Stimulated activated memory B cell treated with anti-CD40 and anti-IgM and Interleukin-4, amounts not matched to agents 10 μg/mL and 1 μg/mL and 100 μg/mL, for 72 hours (primary cell): Measurements from ENCODE around the gene REXO1.
"Not testable (repeated sequence)": the region's sequence is repeated elsewhere in the genome, so short reads cannot be mapped to it uniquely, and the experiment has no call there.

ENCODE experiments used
- ATAC-seq: fragments of 150-1000 bp; cut with Tn5 transposase; 2 replicates; pipeline ENCODE4 v1.10.0; 2021
- H3K27ac Mint-ChIP-seq: one replicate; pipeline ENCODE4 v1.8.0; 2022; ENCODE audit warnings: mild to moderate bottlenecking, mixed read lengths
- H3K27me3 Mint-ChIP-seq: one replicate; pipeline ENCODE4 v1.8.0; 2022; ENCODE audit warnings: mixed read lengths
- H3K36me3 Mint-ChIP-seq: one replicate; pipeline ENCODE4 v1.8.0; 2022; ENCODE audit warnings: mixed read lengths
- H3K4me1 Mint-ChIP-seq: one replicate; pipeline ENCODE4 v1.8.0; 2022; ENCODE audit warnings: mixed read lengths
- H3K4me3 Mint-ChIP-seq: one replicate; pipeline ENCODE4 v1.8.0; 2022; ENCODE audit warnings: mild to moderate bottlenecking, moderate library complexity, mixed read lengths
- H3K9me3 Mint-ChIP-seq: one replicate; pipeline ENCODE4 v1.8.0; 2022; ENCODE audit warnings: mixed read lengths

Gene REXO1, protein sequence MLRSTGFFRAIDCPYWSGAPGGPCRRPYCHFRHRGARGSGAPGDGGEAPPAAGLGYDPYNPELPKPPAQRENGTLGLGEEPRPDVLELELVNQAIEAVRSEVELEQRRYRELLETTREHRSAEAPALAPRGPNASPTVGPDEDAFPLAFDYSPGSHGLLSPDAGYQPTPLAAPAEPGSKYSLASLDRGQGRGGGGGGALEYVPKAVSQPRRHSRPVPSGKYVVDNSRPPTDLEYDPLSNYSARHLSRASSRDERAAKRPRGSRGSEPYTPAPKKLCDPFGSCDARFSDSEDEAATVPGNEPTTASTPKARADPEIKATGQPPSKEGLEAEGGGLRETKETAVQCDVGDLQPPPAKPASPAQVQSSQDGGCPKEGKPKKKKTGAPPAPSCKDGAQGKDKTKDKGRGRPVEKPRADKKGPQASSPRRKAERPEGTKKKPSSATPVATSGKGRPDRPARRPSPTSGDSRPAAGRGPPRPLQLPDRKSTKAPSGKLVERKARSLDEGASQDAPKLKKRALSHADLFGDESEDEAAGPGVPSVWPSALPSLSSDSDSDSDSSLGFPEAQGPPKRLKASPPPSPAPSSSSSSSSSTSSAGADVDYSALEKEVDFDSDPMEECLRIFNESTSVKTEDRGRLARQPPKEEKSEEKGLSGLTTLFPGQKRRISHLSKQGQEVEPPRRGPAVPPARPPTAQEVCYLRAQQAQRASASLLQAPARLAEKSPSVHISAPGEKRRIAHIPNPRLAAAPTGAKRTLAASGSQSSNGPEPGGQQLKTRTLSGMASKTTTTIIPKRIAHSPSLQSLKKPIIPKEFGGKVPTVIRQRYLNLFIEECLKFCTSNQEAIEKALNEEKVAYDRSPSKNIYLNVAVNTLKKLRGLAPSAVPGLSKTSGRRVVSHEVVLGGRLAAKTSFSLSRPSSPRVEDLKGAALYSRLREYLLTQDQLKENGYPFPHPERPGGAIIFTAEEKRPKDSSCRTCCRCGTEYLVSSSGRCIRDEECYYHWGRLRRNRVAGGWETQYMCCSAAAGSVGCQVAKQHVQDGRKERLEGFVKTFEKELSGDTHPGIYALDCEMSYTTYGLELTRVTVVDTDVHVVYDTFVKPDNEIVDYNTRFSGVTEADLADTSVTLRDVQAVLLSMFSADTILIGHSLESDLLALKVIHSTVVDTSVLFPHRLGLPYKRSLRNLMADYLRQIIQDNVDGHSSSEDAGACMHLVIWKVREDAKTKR

DNA sequence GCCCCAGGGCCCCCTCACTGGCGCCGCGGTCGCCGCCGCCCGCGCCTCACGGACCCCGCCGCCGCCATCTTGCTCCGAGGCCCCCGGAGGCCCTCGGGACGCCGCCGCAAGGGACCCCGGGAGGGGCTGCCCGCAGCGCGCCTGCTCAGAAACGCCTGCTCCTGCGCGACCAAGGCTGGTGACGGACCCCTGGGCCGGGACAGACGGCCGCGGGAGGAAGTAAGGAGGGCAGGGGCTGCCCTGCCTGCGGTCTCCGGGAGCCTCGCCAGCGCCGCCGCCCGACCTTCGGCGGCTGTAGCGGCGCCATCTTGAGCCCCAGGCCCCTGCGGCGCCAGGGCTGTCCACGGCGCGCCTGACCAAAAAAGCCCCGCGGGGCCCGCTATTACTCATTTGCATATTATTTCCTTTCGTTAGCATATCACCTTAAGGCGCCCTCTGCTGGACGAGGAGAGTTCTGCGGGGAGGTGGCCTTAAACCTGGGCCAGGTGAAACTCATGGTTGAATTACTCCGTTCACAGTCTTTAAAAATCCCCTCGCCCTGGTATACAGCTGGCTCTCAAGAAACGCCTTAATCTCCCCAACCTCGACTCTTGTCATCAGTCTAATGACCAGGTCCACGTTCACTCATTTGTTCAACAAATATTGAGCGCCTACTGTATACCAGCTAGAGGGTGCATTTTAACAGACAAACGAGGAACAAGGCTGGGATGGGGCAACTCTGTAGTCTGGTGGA, at the start of gene REXO1:
Gene REXO1 (minus strand): TSS at position 85 of the 733 bp plus-strand sequence. CDS start 125 bp downstream, outside the sequence.
- Mint-ChIP-seq H3K9me3 (no peaks in the 10 kb centered on the region), H3K27ac (peak within 1 kb of the TSS; percentile 93), H3K27me3 (no peaks in the 10 kb centered on the region), H3K36me3 (peaks cover 21% of the 10 kb centered on the region), H3K4me1 (peaks cover 73% of the 10 kb centered on the region), H3K4me3 (peak within 1 kb of the TSS; percentile 93)
- peak; percentile 87 for ATAC-seq

DNA sequence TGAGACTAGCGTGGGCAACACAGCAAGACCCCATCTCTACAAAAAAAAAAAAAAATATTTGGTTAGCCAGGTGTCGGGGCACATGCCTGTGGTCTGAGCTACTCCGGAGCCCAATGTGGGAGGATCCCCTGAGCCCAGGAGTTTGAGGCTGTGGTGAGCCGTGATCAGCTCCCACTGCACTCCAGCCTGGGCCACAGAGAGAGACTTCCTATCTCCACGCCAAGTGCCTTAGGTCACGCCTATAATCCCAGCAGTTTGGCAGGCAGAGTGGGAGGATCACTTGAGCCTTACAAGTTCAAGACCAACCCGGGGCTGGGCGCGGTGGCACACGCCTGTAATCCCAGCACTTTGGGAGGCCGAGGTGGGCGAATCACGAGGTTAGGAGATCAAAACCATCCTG, 48.2 kb upstream of the REXO1 start:
- Mint-ChIP-seq H3K4me1 (peaks cover 32% of the 10 kb centered on the region), H3K4me3 (peak overlapping the region; percentile 89)

DNA sequence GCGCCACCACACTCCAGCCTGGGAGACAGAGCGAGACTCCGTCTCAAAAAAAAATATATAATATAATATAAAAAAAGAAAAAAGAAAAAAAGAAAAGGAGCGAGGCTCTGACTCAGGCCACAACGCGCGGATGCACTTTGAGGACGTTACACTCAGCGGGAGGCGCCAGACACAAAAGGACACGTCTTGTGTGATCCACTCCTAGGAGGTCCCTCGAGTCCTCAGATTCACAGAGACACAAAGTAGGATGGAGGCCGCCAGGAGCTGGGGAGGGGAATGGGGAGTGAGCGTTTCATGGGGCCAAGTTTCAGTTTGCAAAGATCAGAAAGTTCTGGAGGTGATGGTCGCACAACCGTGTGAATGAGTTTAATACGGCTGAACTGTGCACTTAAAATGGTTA, 45.5 kb upstream of the REXO1 start:
- no peaks in the 10 kb centered on the region for H3K9me3 Mint-ChIP-seq
- H3K27me3 Mint-ChIP-seq, result no peaks in the 10 kb centered on the region
- no peaks in the 10 kb centered on the region for H3K36me3 Mint-ChIP-seq
- no peak overlapping the region for H3K4me3 Mint-ChIP-seq
- peak overlapping the region; percentile 55 for H3K27ac Mint-ChIP-seq
- H3K4me1 Mint-ChIP-seq, result peaks cover 29% of the 10 kb centered on the region
- no peak for ATAC-seq

More for the DNA sequence above, 48.2 kb upstream of the REXO1 start:
- Mint-ChIP-seq H3K27ac (peak overlapping the region; percentile 97), H3K9me3 (no peaks in the 10 kb centered on the region), H3K27me3 (no peaks in the 10 kb centered on the region), H3K36me3 (no peaks in the 10 kb centered on the region)
- ATAC-seq, result no peak

DNA sequence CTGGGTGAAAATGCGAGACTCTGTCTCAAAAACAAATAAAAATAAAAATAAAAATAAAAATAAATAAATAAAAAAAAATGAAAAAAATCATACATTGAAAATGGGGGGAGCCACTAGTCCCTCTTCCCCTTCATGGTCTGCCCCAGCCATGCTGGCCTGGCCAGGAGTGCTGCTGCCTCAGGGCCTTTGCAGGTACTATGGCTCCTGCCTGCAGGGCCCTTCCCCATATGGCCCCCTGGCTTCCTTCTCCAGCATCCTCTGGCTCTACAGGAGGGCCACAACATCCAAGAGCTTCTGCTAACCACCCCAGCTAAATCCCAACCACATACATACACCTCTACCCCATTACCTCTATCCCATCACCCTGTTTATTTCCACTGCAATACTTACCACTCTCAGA, 41.6 kb upstream of the REXO1 start:
- Mint-ChIP-seq H3K9me3 (no peaks in the 10 kb centered on the region), H3K36me3 (no peaks in the 10 kb centered on the region), H3K27ac (no peak overlapping the region), H3K27me3 (no peaks in the 10 kb centered on the region), H3K4me3 (no peak overlapping the region), H3K4me1 (peaks cover 18% of the 10 kb centered on the region)
- ATAC-seq, result no peak

DNA sequence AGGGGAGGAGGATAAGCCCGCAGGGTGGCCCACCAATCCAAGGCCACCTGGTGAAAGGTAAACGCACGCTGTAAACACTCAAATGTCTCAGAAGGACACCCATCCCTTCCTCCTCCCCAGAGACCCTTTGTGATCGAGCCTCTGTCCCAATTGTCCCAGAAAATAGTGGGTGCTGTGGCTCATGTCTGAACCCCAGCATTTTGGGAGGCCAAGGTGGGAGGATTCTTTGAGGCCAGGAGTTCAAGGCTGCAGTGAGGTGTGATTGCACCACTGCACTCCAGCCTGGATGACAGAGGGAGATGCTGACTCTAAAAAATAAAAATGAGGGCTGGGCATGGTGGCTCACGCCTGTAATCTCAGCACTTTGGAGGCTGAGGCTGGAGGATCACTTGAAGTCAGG, 40.1 kb upstream of the REXO1 start:
- Mint-ChIP-seq H3K27me3 (no peaks in the 10 kb centered on the region), H3K4me1 (peaks cover 25% of the 10 kb centered on the region), H3K36me3 (peaks cover 5% of the 10 kb centered on the region), H3K4me3 (no peak overlapping the region), H3K9me3 (no peaks in the 10 kb centered on the region), H3K27ac (peak overlapping the region; percentile 19)
- no peak for ATAC-seq

DNA sequence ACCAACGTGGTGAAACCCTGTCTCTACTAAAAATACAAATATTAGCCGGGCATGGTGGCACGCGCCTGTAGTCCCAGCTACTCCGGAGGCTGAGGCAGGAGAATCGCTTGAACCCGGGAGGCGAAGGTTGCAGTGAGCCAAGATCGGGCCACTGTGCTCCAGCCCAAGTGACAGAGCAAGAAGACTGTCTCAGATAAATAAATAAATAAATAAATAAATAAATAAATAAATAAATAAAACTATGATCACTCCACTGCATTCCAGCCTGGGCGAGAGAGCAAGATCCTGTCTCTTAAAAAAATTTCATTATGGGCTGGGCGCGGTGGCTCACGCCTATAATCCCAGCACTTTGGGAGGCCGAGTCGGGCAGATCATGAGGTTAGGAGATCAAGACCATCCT, 38.1 kb upstream of the REXO1 start:
- not testable (repeated sequence) for H3K4me3 Mint-ChIP-seq, H3K9me3 Mint-ChIP-seq, H3K27me3 Mint-ChIP-seq, H3K36me3 Mint-ChIP-seq, H3K27ac Mint-ChIP-seq, ATAC-seq
- peaks cover 39% of the 10 kb centered on the region for H3K4me1 Mint-ChIP-seq

DNA sequence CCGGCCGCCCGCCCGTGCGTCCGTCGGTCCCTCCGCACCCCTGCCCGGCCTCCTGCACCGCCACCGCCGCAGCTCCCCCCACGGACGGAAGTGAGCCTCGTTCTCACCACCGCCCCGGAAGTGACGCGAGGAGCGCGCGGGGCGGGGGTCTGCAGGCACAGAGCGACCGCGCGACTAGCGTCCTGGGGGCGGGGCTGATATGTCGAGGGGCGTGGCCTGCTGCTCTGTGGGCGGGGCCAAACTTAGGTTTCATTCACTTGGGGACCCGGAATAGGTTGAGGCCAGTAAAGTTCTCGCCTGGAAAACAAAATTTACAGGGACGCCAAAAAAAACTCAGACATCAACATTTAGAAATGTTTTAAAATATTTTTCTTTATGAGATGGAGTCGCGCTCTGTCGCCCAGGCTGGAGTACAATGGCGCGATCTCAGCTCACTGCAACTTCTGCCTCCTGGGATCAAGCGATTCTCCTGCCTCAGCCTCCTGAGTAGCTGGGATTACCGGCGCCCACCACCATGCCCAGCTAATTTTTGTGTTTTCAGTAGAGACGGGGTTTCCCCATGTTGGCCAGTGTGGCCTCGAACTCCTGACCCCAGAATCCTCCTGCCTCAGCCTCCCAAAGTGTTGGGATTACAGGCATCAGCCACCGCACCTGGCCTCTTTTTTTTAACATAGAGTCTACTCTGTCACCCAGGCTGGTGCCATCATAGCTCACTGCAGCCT, 37.3 kb upstream of the REXO1 start, which contains the start of gene ABHD17A:
Gene ABHD17A (minus strand): TSS at position 99 of the 722 bp plus-strand sequence. CDS start 3,930 bp downstream, outside the sequence.
- H3K27me3 Mint-ChIP-seq, H3K9me3 Mint-ChIP-seq, H3K36me3 Mint-ChIP-seq: not testable (repeated sequence)
- peak; percentile 94 for ATAC-seq
- Mint-ChIP-seq H3K4me3 (peak within 1 kb of the TSS; percentile 100), H3K27ac (peak within 1 kb of the TSS; percentile 91), H3K4me1 (peaks cover 43% of the 10 kb centered on the region)

DNA sequence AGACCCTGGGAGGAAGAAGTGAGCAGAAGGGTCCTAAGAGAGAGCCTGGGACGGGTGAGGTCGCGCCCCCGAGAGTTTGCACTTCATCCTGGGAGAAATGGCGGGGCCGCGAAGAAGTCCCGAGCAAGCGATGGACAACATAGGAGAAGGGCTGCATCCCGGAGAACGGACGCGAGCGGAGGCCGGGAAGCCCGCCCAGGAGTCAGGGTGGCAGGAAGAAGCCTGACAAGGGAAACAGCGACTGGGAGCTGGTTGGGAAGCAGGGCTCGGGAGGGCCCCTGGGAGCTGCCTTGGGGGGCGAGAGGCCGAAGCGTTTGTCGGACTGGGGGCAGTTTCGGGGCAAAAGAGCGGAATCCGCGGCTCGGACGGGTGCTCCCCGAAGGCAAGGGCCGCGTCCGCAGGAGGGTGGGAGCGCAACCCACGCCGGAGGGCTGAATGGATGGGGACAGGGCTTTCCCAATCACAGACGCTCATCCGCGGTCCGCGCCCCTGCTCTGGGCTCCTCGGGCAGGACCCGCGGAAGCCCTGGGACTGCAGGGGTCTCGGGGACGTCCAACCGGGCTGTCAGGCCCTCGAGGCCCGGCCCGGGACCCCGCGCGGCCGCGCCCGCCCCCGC, 36.5 kb upstream of the REXO1 start:
- peak; percentile 9 for ATAC-seq
- H3K4me3 Mint-ChIP-seq, result peak overlapping the region; percentile 100
- peaks cover 45% of the 10 kb centered on the region for H3K4me1 Mint-ChIP-seq

DNA sequence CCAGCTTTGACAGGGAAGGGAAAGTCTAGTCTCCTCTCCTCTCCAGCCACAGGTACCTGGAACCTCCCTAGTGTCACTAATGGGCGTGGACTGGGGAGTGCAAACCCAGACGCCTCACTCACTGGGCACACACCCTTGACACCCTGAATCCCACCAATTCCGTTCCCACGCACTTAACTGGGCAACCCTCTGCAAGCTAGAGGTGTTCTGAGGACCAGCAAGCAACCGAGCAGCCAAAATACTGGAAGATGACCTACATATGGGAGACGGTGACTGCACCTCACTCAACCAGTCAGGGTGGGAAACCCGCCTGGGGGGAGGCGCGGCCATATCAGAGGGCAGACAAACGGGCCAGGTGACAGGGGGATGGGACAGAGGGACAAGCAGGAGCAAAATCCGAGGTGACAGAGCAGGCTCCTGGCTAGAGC, 36.0 kb upstream of the REXO1 start:
- H3K4me1 Mint-ChIP-seq, result peaks cover 45% of the 10 kb centered on the region
- no peaks in the 10 kb centered on the region for H3K27me3 Mint-ChIP-seq
- no peaks in the 10 kb centered on the region for H3K9me3 Mint-ChIP-seq
- H3K27ac Mint-ChIP-seq, result peak overlapping the region; percentile 91
- peak overlapping the region; percentile 100 for H3K4me3 Mint-ChIP-seq
- ATAC-seq, result no peak
- H3K36me3 Mint-ChIP-seq, result peaks cover 5% of the 10 kb centered on the region

More for the DNA sequence above, 36.5 kb upstream of the REXO1 start:
- H3K9me3 Mint-ChIP-seq, result no peaks in the 10 kb centered on the region
- peak overlapping the region; percentile 91 for H3K27ac Mint-ChIP-seq
- H3K27me3 Mint-ChIP-seq, result no peaks in the 10 kb centered on the region
- peaks cover 5% of the 10 kb centered on the region for H3K36me3 Mint-ChIP-seq

DNA sequence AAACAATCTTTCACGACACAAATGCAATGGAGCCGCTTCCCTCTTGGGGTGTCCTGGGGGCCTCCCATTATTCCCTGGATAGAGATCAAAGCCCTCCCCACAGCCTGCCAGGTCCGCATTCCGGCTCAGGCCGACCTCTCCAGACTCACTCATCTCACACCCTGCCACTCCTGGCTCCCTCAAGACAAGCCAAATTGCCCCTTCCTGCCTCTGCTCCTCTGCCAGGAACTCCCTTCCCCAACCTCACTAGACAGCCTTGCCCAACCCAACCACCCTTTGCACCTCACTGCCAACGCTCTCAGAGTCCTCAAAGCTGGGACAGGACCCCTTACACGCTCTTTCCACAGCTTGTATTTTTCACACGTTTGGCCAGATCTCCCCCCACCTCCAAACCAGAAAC, 35.5 kb upstream of the REXO1 start:
- Mint-ChIP-seq H3K4me1 (peaks cover 45% of the 10 kb centered on the region), H3K9me3 (no peaks in the 10 kb centered on the region), H3K36me3 (peaks cover 5% of the 10 kb centered on the region), H3K27me3 (no peaks in the 10 kb centered on the region), H3K27ac (peak overlapping the region; percentile 91), H3K4me3 (peak overlapping the region; percentile 100)
- no peak for ATAC-seq

DNA sequence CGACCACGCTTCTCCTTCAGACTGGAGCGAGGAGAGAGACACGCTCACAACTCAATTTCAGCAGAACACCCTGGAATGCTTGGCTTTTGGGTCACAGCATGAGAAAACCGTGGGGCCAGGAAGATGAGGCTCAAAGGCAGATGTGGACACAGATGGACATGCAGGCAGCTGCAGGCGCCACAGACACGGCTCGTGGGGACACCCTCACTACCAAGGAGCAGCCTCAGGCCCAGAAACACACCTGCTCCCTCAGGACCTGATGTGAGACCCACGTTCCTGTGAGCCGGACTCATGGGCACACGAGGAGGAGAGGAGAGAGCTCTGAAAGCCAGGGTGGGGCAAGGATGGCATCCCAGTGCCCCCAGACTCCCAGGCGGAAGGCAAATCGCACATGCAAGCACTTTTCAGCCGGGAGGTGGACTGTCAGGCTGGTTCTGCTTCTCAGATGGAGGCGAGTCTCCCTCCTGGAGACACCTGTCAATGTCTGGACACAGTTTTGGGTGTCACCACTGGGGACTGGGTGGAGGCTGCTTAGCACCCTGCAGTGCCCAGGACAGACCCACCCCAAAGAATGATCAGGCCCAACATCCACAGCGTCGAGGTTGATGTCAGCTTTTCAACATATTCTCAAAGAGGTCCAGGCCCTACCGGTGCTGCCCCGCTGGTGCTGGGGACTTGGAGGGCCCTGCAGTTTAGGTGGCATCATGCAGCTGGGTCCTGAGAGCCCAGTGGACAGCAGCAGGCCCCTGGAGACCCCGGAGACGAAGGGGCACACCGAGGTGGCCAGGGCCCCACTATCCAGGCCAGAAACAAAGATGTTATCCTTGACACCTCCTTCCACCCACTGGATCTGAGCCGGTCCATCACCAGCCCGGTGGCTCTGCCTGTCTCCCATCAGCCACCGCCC, 34.8 kb upstream of the REXO1 start:
- ATAC-seq, result no peak
- H3K36me3 Mint-ChIP-seq, result peaks cover 10% of the 10 kb centered on the region
- H3K4me1 Mint-ChIP-seq, result peaks cover 49% of the 10 kb centered on the region
- H3K27ac Mint-ChIP-seq, result peak overlapping the region; percentile 91
- H3K4me3 Mint-ChIP-seq, result peak overlapping the region; percentile 100
- no peaks in the 10 kb centered on the region for H3K27me3 Mint-ChIP-seq
- no peaks in the 10 kb centered on the region for H3K9me3 Mint-ChIP-seq

DNA sequence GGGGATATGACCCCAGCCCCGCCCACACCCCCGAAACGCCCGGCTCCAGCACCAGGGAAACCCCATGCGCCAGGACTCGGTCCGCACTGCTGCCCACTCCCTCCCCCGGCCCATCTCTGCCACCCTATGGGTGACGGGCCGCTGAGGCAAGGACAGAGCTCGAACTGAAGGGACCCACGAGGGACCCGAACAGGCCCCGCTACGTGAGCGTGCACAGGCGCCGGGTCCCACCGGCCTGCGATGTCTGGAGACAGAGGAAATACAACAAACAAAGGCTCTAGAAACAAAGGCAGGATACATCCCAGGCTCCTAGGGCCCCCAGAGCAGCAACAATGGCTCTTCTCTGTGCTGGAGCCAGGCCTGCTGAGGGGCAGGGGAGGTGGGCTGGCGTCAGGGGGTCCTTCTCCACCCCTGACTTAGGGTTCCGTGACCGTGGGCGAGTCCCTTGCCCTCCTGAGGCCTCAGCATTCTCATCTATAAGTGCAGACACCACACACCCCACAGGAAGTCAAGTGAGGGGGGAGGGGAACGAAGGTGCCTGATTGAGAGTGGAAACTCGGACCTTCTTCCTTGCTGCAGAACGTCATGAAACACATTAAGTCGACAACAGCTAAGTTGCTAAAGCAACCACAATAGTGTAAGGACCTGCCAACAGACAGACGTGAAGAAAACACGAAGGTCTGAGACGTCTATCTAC, 34.0 kb upstream of the REXO1 start:
- Mint-ChIP-seq H3K4me1 (peaks cover 46% of the 10 kb centered on the region), H3K27me3 (no peaks in the 10 kb centered on the region), H3K4me3 (peak overlapping the region; percentile 100), H3K27ac (peak overlapping the region; percentile 91), H3K9me3 (no peaks in the 10 kb centered on the region), H3K36me3 (peaks cover 10% of the 10 kb centered on the region)
- ATAC-seq, result peak; percentile 42
